Progenitor cell of endocrine pancreas (in vitro differentiated cells): Measurements from ENCODE around the gene ARNT2. TPM values are rescaled to one million over a fixed set of nuclear protein-coding genes. Genes with fewer than 3 reads are reported as not detected.

Experiments used
- DNase-seq: peaks from one replicate; pipeline ENCODE4 v3.0.0; 2021; ENCODE audit warnings: low spot score; ENCODE audit not compliant: unreplicated experiment
- H3K27ac Mint-ChIP-seq: 2 replicates; pipeline ENCODE4 v1.8.0; 2021; ENCODE audit warnings: mild to moderate bottlenecking, moderate library complexity, mixed read lengths
- H3K27me3 Mint-ChIP-seq: 2 replicates; pipeline ENCODE4 v1.8.0; 2021; ENCODE audit warnings: mixed read lengths
- H3K36me3 Mint-ChIP-seq: 2 replicates; pipeline ENCODE4 v1.8.0; 2022; ENCODE audit warnings: mixed read lengths; ENCODE audit not compliant: insufficient read depth
- H3K4me1 Mint-ChIP-seq: 2 replicates; pipeline ENCODE4 v1.8.0; 2021; ENCODE audit warnings: low read depth, mixed read lengths
- H3K4me3 Mint-ChIP-seq: 2 replicates; pipeline ENCODE4 v1.8.0; 2021; ENCODE audit warnings: low read depth, mild to moderate bottlenecking, moderate library complexity, mixed read lengths
- H3K9me3 Mint-ChIP-seq: 2 replicates; pipeline ENCODE4 v1.8.0; 2021; ENCODE audit warnings: low read depth, mixed read lengths
- total RNA-seq: library from RNA; stranded (reverse); gene quantifications from 2 replicates; pipeline ENCODE4 v1.2.1, GENCODE V29; 2021
- TF ChIP-seq, protein P1 (sequence below): fragments of 200-600 bp; sonication (generic); IDR thresholded peaks from one replicate; pipeline ENCODE4 v1.5.0; 2021; ENCODE audit warnings: antibody characterized with exemption, mild to moderate bottlenecking; ENCODE audit not compliant: unreplicated experiment

Gene ARNT2
- total RNA-seq, 1 donor from 2014 or later: 37.3 TPM

DNA sequence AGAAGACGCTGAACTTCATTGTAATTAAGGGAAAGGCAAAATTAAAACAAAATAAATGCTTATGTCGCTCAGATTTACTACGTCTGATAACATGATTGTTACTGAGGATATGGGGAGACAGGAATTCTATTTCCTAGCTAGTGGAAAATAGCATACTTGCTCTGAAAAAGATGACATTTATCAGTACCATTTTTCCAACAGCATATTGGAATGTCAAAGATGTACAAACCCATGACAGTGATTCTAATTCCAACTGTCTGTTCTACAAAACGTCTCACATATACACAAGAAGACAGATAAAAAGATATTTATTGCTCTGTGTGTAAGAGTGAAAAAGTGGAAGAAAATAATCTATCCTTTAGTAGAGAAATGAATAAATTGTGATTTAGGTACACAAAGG, 197.1 kb downstream of the ARNT2 start:
- TF ChIP-seq, protein P1, sequence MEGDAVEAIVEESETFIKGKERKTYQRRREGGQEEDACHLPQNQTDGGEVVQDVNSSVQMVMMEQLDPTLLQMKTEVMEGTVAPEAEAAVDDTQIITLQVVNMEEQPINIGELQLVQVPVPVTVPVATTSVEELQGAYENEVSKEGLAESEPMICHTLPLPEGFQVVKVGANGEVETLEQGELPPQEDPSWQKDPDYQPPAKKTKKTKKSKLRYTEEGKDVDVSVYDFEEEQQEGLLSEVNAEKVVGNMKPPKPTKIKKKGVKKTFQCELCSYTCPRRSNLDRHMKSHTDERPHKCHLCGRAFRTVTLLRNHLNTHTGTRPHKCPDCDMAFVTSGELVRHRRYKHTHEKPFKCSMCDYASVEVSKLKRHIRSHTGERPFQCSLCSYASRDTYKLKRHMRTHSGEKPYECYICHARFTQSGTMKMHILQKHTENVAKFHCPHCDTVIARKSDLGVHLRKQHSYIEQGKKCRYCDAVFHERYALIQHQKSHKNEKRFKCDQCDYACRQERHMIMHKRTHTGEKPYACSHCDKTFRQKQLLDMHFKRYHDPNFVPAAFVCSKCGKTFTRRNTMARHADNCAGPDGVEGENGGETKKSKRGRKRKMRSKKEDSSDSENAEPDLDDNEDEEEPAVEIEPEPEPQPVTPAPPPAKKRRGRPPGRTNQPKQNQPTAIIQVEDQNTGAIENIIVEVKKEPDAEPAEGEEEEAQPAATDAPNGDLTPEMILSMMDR: no peak
- Mint-ChIP-seq H3K27ac (no peak overlapping the region), H3K36me3 (peaks cover 1% of the 10 kb centered on the region), H3K4me3 (no peak overlapping the region), H3K4me1 (no peaks in the 10 kb centered on the region), H3K27me3 (peaks cover 7% of the 10 kb centered on the region), H3K9me3 (peaks cover 10% of the 10 kb centered on the region)
- no peak for DNase-seq

DNA sequence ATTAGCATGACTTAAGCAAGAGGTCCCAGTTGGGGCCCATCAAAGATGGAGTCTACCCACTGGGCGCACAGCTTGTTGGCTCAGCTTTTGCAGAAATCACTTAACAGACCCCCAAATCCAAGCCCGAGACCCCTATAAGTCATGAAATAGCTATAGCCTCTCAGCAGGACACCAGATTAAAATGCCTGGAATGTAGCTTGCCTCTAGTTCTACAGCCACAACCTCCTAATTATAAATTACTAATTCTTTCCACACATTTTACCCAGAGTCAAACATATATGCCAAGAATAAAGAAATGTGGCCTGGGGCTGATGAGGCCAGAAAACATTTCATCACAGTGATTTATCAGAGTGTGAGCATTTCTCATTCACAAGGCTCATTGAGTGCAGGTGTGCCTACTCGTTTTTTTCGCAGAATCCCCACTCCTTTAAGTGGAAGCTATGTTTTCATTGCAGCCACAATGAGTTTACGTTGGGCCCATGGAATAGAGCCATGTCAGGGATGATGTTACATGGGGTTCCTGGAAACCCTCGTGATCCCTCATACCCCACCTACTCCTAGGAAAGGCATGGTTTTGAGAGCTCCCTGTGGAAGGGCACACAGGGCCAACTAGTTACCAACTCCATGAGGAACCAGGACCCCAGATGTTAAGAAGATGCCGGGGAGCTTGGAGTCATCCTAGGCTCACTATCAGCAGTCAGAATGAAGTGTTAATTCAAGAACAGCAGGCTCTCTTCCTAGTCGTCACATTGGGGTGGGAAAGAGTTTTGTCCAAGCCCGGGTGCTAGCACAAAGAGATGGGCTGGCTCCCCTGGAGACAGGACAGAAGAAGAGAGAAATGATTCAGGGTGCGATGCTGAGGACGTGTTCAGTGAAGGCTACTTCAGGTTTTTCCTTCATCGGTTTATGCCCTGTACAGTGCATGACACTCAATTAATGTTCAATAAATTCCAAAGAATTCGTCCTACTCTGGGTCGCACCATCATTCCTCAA, 200.7 kb downstream of the ARNT2 start:
- Mint-ChIP-seq H3K4me3 (no peak overlapping the region), H3K36me3 (no peaks in the 10 kb centered on the region), H3K27me3 (peaks cover 7% of the 10 kb centered on the region), H3K9me3 (peaks cover under 1% of the 10 kb centered on the region), H3K27ac (no peak overlapping the region), H3K4me1 (peaks cover 6% of the 10 kb centered on the region)
- TF ChIP-seq, protein P1: no peak
- no peak for DNase-seq

DNA sequence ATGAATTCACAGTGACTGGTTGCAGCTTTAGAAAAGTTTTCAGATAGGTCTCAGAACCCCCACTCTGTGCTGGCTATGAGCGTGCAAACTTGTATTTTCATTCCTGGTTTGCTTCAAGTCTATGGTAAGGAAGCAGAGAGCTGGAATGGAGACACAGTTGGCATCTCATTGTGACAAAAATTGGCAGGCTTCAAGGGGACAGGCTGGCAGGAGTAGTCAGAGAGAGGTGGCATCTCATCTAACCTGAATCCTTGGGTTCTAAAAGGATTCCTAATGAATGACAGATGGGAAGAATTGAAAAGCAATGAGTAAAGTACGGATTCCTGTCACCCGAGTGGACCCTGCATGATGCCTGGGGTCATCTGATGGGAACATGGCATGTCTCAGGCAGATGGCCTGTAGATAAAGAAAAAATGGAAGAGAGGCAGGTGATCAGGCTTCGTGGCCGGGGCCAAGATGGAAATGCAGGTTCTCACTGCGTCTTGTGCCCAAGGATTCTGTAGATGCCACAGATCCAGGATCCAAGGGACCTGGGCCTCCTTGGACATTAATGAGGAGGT, 201.5 kb downstream of the ARNT2 start:
- no peak overlapping the region for H3K27ac Mint-ChIP-seq

DNA sequence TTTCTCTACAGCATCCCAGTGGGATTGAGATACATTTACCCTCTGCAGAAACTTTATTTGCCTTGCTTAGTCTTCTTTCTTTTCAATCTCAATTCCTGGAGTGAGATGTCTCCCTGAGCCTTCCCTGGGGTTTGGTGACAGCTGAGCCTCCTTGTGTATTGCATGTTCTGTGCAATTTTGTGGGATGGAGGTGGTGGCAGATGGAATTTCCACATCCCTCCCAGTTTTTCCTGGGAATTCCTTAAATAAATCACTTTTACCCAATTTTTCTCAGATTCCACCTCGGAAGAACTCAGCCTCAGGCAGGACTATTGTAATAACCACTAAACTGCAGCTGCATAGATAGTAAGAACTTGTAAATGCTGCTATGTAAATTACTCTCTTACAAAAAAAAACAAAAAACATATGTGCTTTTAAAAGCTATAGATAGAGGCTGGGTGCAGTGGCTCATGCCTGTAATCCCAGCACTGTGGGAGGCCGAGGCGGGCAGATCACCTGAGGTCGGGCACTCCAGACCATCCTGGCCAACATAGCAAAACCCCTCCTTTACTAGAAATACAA, 202.4 kb downstream of the ARNT2 start:
- Mint-ChIP-seq H3K27me3 (peaks cover 7% of the 10 kb centered on the region), H3K9me3 (no peaks in the 10 kb centered on the region), H3K27ac (no peak overlapping the region), H3K4me3 (no peak overlapping the region), H3K36me3 (no peaks in the 10 kb centered on the region), H3K4me1 (peaks cover 8% of the 10 kb centered on the region)
- TF ChIP-seq, protein P1: no peak
- DNase-seq: no peak

More for the DNA sequence above, 201.5 kb downstream of the ARNT2 start:
- Mint-ChIP-seq H3K4me3 (no peak overlapping the region), H3K4me1 (peaks cover 6% of the 10 kb centered on the region), H3K27me3 (peaks cover 7% of the 10 kb centered on the region), H3K36me3 (no peaks in the 10 kb centered on the region), H3K9me3 (no peaks in the 10 kb centered on the region)
- TF ChIP-seq, protein P1: no peak
- DNase-seq: no peak

DNA sequence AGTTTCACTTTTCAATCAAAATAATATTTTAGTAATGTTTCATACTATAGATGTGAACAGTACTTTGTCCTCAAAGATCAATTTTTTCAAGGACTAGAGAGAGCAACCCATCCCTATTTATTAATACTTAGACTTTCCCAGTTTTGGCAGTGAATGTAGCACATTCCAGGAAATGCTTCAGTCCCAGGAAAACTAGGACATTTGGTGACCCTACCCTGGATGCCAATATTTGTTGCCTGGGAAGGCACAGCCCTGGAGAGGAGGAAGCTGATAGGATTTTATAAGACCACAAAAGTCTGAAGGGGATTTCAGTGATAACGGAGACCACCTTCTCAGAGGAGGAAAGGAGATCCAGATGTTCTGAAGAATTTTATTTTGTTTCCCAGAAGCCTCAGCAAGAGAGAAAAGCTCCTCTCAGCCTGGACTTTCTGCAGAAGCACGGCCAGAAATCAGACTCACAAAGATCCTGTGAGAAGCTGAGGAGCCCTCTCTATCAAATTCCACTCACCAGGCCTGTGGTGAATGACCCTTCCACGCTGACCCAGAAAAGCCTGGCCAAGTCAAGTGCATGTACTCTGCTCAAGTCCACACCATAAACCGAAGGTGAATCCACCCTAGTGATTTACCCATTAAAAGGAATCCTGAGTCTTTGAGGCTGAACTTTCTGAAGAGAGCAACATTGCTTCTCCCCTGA, 203.3 kb downstream of the ARNT2 start:
- no peaks in the 10 kb centered on the region for H3K36me3 Mint-ChIP-seq
- H3K4me1 Mint-ChIP-seq: peaks cover 9% of the 10 kb centered on the region
- no peaks in the 10 kb centered on the region for H3K9me3 Mint-ChIP-seq
- TF ChIP-seq, protein P1: no peak
- no peak overlapping the region for H3K4me3 Mint-ChIP-seq
- H3K27me3 Mint-ChIP-seq: peaks cover 7% of the 10 kb centered on the region
- no peak overlapping the region for H3K27ac Mint-ChIP-seq
- no peak for DNase-seq
